Mesenchymal stem cell (in vitro differentiated cells and primary cell): ENCODE data around the gene KRT4.
A peak's percentile ranks its signal among the peaks of the same experiment; 100 is the strongest.

Source experiments
- DNase-seq: peaks from one replicate; pipeline ENCODE4 v3.0.0-alpha.2; 2013
- H2AFZ ChIP-seq: one replicate; pipeline ENCODE4 v1.6.1; 2013; ENCODE audit warnings: low read depth, mild to moderate bottlenecking, control low read depth, inconsistent platforms, low read length, moderate library complexity
- H2AK5ac ChIP-seq: 2 replicates; pipeline ENCODE4 v1.6.1; 2013; ENCODE audit warnings: low read length, moderate library complexity, mild to moderate bottlenecking, inconsistent platforms; ENCODE audit not compliant: severe bottlenecking
- H2BK120ac ChIP-seq: one replicate; pipeline ENCODE4 v1.6.1; 2013; ENCODE audit warnings: low read depth, mild to moderate bottlenecking, inconsistent platforms, low read length, moderate library complexity
- H2BK12ac ChIP-seq, 2 experiments: one replicate each; pipeline ENCODE4 v1.6.1; 2013; ENCODE audit warnings: inconsistent platforms in 2 of 2, low read length in 2 of 2, mild to moderate bottlenecking in 2 of 2, moderate library complexity in 2 of 2, control low read depth in 1 of 2
- H2BK15ac ChIP-seq: one replicate; pipeline ENCODE4 v1.6.1; 2013; ENCODE audit warnings: mild to moderate bottlenecking, low read depth, inconsistent platforms; ENCODE audit not compliant: poor library complexity, severe bottlenecking
- H2BK5ac ChIP-seq: 2 replicates; pipeline ENCODE4 v1.6.1; 2013; ENCODE audit warnings: low read depth, mild to moderate bottlenecking, low read length, control low read depth, inconsistent platforms; ENCODE audit not compliant: poor library complexity, severe bottlenecking
- H3K14ac ChIP-seq, 2 experiments: one replicate each; pipeline ENCODE4 v1.6.1; 2013; ENCODE audit warnings: inconsistent platforms in 2 of 2, low read length in 2 of 2, control low read depth in 1 of 2, mild to moderate bottlenecking in 1 of 2, moderate library complexity in 1 of 2
- H3K18ac ChIP-seq, 2 experiments: one replicate each; pipeline ENCODE4 v1.6.1; 2013; ENCODE audit warnings: inconsistent platforms in 2 of 2, low read length in 2 of 2, control low read depth in 1 of 2, low read depth in 1 of 2, mild to moderate bottlenecking in 1 of 2
- H3K23ac ChIP-seq, 2 experiments: one replicate each; pipeline ENCODE4 v1.6.1; 2013; ENCODE audit warnings: inconsistent platforms in 2 of 2, low read length in 2 of 2, mild to moderate bottlenecking in 2 of 2, moderate library complexity in 2 of 2, control low read depth in 1 of 2
- H3K27ac ChIP-seq: 2 replicates; pipeline ENCODE4 v1.5.1; 2013; ENCODE audit warnings: mild to moderate bottlenecking, moderate library complexity, low read length, control low read depth, inconsistent platforms; ENCODE audit not compliant: poor library complexity, severe bottlenecking
- H3K27me3 ChIP-seq, 2 experiments: 2 replicates each; pipeline versions ENCODE4 v1.6.1 to v1.7.0; 2013; ENCODE audit warnings: low read length in 2 of 2, mild to moderate bottlenecking in 2 of 2, moderate library complexity in 2 of 2, control low read depth in 1 of 2, inconsistent platforms in 1 of 2; ENCODE audit not compliant: control insufficient read depth in 1 of 2, insufficient read depth in 1 of 2
- H3K36me3 ChIP-seq, 2 experiments: 2 replicates each; pipeline versions ENCODE4 v1.6.1 to v1.7.0; 2013; ENCODE audit warnings: low read length in 2 of 2, control low read depth in 1 of 2, inconsistent platforms in 1 of 2, low read depth in 1 of 2, mild to moderate bottlenecking in 1 of 2; ENCODE audit not compliant: insufficient read depth in 2 of 2, control insufficient read depth in 1 of 2
- H3K4ac ChIP-seq, 2 experiments: one replicate each; pipeline ENCODE4 v1.6.1; 2013; ENCODE audit warnings: inconsistent platforms in 2 of 2, low read length in 2 of 2, mild to moderate bottlenecking in 2 of 2, moderate library complexity in 2 of 2, control low read depth in 1 of 2, low read depth in 1 of 2
- H3K4me1 ChIP-seq: 2 replicates; pipeline ENCODE4 v1.6.1; 2013; ENCODE audit warnings: low read depth, low read length, control low read depth; ENCODE audit not compliant: control insufficient read depth, insufficient read depth
- H3K4me2 ChIP-seq: 2 replicates; pipeline ENCODE4 v1.6.1; 2013; ENCODE audit warnings: low read length, mild to moderate bottlenecking, inconsistent platforms; ENCODE audit not compliant: poor library complexity, severe bottlenecking
- H3K4me3 ChIP-seq, 2 experiments: 2 replicates each; pipeline versions ENCODE4 v1.5.1 to v1.7.0; 2013; ENCODE audit warnings: low read length in 2 of 2, mild to moderate bottlenecking in 2 of 2, control low read depth in 1 of 2, low read depth in 1 of 2; ENCODE audit not compliant: insufficient read depth in 1 of 2
- H3K79me1 ChIP-seq: replicated peaks from 2 replicates; pipeline ENCODE4 v1.6.1; 2013; ENCODE audit warnings: mild to moderate bottlenecking, control low read depth, low read length, inconsistent platforms; ENCODE audit not compliant: poor library complexity, severe bottlenecking
- H3K9ac ChIP-seq: 2 replicates; pipeline ENCODE4 v1.7.0; 2013; ENCODE audit warnings: mild to moderate bottlenecking, low read length, moderate library complexity
- H3K9me3 ChIP-seq: 2 replicates; pipeline ENCODE4 v1.7.0; 2013; ENCODE audit warnings: mild to moderate bottlenecking, low read length; ENCODE audit not compliant: control insufficient read depth
- H4K8ac ChIP-seq: one replicate; pipeline ENCODE4 v1.6.1; 2013; ENCODE audit warnings: inconsistent platforms, mild to moderate bottlenecking, low read length, moderate library complexity
- H4K91ac ChIP-seq: one replicate; pipeline ENCODE4 v1.6.1; 2013; ENCODE audit warnings: mild to moderate bottlenecking, low read length, inconsistent platforms
- WGBS: methylation state at CpG from one replicate; pipeline ENCODE4 v1.1.7; 2013; ENCODE audit warnings: mixed read lengths; 5-methylcytosine and 5-hydroxymethylcytosine counted together

The KRT4 gene

DNA sequence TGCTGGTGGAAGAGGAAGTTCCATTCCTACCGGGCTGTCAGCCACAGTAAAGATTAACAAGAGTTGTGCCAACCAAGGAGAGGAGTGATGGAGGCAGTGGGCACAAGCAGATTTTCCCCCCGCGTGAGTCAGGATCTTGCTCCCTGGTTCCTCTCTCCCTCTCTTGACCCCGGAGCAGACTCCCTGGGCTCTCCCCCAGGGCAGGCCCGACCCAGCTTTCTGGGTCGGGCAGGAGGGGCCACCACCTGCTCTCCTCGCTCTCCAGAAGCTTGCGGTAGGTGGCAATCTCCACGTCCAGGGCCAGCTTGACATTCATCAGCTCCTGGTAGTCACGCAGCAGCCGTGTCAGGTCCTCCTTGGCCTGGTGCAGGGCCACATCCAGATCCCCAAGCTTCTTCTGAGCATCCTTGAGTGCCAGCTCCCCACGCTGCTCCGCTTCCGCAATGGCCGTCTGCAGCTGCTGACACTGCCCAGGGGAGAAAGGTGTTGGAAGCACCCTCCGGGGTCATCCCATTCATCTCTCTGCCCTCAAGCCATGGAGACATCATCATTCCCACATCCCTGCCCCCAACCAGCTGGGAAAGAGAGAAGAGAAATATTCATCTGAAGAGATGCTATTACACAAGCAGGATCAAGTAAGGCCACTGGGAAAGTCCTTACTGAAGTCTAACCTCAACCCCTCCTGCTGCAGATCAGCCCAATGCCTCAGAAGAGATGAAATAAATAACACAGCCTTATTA, 9.0 kb upstream of the KRT4 start:
- 83% methylated on average over 15 of the region's 16 CpGs for WGBS
- Histone ChIP-seq H3K27ac (no peak overlapping the region), H3K18ac (no peak overlapping the region), H3K9me3 (no peaks in the 10 kb centered on the region), H4K91ac (peak overlapping the region; percentile 3), H3K4ac (no peak overlapping the region), H2BK5ac (no peak overlapping the region), H2AFZ (no peak overlapping the region), H3K4me1 (peaks cover 12% of the 10 kb centered on the region), H3K27me3 (peaks cover 23 to 65% of the 10 kb centered on the region in 2 experiments), H3K4me3 (no peak overlapping the region), H2BK12ac (no peak overlapping the region), H3K36me3 (no peaks in the 10 kb centered on the region), H3K4me2 (no peak overlapping the region), H3K23ac (no peak overlapping the region), H4K8ac (no peak overlapping the region), H3K14ac (no peak overlapping the region), H2BK15ac (no peak overlapping the region), H2AK5ac (no peak overlapping the region), H3K79me1 (no peaks in the 10 kb centered on the region), H3K9ac (no peak overlapping the region), H2BK120ac (no peak overlapping the region)
- no peak for DNase-seq

DNA sequence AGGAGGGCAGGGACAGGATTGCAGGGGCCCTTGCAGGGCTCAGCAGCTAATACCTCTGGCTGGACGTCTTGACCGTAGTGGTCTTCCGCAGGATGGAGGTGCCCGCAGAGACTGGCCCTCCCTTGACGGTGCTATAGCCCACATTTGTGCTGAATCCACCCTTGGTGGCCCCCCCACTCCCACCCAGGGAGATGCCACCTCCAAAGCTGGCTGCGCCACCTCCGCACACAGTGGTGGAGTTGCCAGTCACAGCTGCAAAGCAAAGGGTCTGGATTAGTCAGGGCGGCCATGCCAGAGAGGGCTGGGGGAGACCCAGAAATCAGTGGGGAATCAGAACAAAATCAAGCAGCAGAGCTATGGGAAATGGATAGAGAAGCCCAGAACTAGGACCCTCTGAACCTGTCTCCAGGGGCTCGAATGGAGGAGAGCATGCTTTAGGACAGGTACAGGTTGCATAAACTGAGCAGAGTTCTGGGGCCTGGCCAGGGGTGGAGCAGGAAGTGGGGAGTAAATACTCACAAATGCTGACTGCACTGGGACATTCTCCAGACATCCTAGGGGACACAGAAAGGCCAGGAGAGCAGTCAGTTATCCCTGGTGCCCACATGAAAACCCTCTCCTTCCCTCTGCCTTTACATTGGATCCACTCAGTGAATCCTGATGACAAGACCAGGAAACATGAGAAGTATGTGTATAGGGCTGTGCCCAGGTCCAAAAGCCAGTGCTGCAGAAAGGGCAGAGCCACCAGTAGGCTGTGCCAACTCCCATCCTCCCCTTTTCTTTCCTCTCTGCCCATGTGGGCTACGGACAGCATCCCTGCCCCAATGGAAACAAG, 8.1 kb upstream of the KRT4 start:
- no peak overlapping the region for H3K14ac ChIP-seq
- no peak overlapping the region for H4K91ac ChIP-seq
- H3K79me1 ChIP-seq = no peaks in the 10 kb centered on the region
- H2AFZ ChIP-seq = no peak overlapping the region
- H4K8ac ChIP-seq = no peak overlapping the region
- H3K4me3 ChIP-seq = no peak overlapping the region
- DNase-seq = no peak
- no peaks in the 10 kb centered on the region for H3K9me3 ChIP-seq
- no peak overlapping the region for H2AK5ac ChIP-seq
- no peak overlapping the region for H2BK5ac ChIP-seq
- H3K4ac ChIP-seq = no peak overlapping the region
- 85% methylated on average over 10 of the region's 10 CpGs for WGBS
- H3K4me1 ChIP-seq = peaks cover 7% of the 10 kb centered on the region
- H3K9ac ChIP-seq = no peak overlapping the region
- no peak overlapping the region for H2BK15ac ChIP-seq
- H3K27me3 ChIP-seq = peaks cover 26 to 73% of the 10 kb centered on the region in 2 experiments
- no peaks in the 10 kb centered on the region for H3K36me3 ChIP-seq
- no peak overlapping the region for H2BK120ac ChIP-seq
- H3K4me2 ChIP-seq = no peak overlapping the region
- no peak overlapping the region for H3K18ac ChIP-seq
- H3K23ac ChIP-seq = no peak overlapping the region
- no peak overlapping the region for H3K27ac ChIP-seq
- H2BK12ac ChIP-seq = no peak overlapping the region

DNA sequence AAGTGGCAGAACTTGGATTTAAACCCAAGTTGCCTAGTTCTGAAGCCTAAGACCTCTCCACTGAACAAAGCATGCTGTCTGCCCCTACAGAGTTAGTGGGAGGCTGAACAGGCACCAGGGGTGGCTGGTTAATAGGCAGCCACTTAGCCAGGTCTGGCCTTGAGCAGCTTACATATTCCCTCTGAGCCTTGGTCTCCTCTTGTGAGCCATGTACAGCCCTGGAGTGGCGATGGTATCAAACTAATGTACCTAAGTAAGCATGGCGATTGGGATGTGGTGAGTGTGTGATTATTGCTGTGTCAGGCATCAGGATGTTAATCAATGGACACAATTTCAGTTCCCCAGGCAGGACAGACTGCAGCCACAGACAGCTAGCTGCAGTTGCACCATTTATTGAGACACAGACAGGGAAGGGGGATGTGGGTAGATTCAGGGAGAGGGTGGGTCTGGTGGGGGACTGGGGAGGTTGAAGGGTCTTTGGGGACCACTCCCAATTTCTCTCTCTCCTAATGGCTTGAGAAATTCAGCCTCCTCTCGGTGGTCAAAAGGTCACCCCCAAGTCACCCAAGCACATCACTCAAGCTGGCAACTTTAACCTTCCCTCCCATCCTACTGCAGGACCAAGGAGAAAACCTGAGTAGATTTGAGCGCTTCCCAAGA, 7.3 kb upstream of the KRT4 start:
- Histone ChIP-seq H3K36me3 (no peaks in the 10 kb centered on the region), H3K79me1 (no peaks in the 10 kb centered on the region), H2BK120ac (no peak overlapping the region), H3K4ac (no peak overlapping the region), H3K9me3 (no peaks in the 10 kb centered on the region), H2BK15ac (no peak overlapping the region), H3K27me3 (peaks cover 30 to 74% of the 10 kb centered on the region in 2 experiments), H3K9ac (no peak overlapping the region), H3K4me2 (no peak overlapping the region), H2BK12ac (no peak overlapping the region), H2BK5ac (no peak overlapping the region), H3K23ac (no peak overlapping the region), H4K91ac (no peak overlapping the region), H2AK5ac (no peak overlapping the region), H4K8ac (no peak overlapping the region), H2AFZ (no peak overlapping the region), H3K4me3 (no peak overlapping the region), H3K18ac (no peak overlapping the region), H3K14ac (peak overlapping the region in 1 of 2 experiments; percentile 35), H3K27ac (no peak overlapping the region), H3K4me1 (peaks cover 2% of the 10 kb centered on the region)
- DNase-seq = no peak
- 81% methylated on average over 4 of the region's 4 CpGs for WGBS

DNA sequence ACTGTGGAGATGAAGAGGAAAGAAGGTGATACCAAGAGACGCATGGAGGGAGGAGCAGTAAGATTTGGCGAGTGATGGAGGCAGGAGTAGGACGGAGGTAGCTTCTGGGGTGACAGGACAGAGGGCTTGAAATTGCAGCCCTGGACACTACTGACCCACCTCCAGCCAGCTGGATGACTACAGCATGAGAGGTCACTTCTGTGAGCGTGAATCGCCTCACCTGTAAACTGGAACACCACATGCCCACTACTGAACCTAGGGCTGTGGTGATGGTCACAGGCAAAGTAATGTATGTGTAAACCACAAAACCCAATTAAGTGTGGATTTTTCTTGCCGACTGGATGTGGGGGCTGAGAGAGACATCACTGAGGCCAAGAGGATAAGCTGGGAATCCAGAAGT, 6.6 kb upstream of the KRT4 start:
- Histone ChIP-seq H3K9ac (no peak overlapping the region), H3K36me3 (no peaks in the 10 kb centered on the region), H3K18ac (no peak overlapping the region), H2BK15ac (no peak overlapping the region), H3K9me3 (no peaks in the 10 kb centered on the region), H2AFZ (no peak overlapping the region), H3K23ac (no peak overlapping the region), H2AK5ac (no peak overlapping the region), H2BK120ac (no peak overlapping the region), H3K4me2 (no peak overlapping the region), H3K4me3 (no peak overlapping the region), H3K14ac (no peak overlapping the region), H3K4ac (no peak overlapping the region), H3K27ac (no peak overlapping the region), H4K8ac (no peak overlapping the region), H3K79me1 (no peaks in the 10 kb centered on the region), H3K4me1 (peaks cover 2% of the 10 kb centered on the region), H2BK5ac (no peak overlapping the region), H3K27me3 (peaks cover 30 to 74% of the 10 kb centered on the region in 2 experiments), H2BK12ac (no peak overlapping the region), H4K91ac (no peak overlapping the region)
- 92% methylated on average over 5 of the region's 6 CpGs for WGBS
- no peak for DNase-seq
